GM18508 (cell line): ENCODE data around the gene VILL.

Experiments
- ATAC-seq: cut with Tn5 transposase; IDR thresholded peaks from one replicate; pipeline ENCODE4 v1.9.1; 2021; ENCODE audit warnings: moderate number of reproducible peaks; ENCODE audit not compliant: insufficient read depth, unreplicated experiment

The VILL gene

GRCh38 chr3:38009807-38010591, 19.4 kb downstream of the VILL start:
- no peak for ATAC-seq

GRCh38 chr3:38011111-38011510, 20.5 kb downstream of the VILL start:
- no peak for ATAC-seq

GRCh38 chr3:38015485-38015884, 24.9 kb downstream of the VILL start:
- ATAC-seq, result no peak

- no peak for ATAC-seq
These were observed 25.4 kb downstream of the VILL start for GRCh38 chr3:38015984-38016383.

GRCh38 chr3:38016410-38016809, 25.8 kb downstream of the VILL start:
- no peak for ATAC-seq

- ATAC-seq, result no peak
These were observed 26.4 kb downstream of the VILL start for GRCh38 chr3:38016847-38017444.

GRCh38 chr3:38017445-38018295, 27.1 kb downstream of the VILL start:
- no peak for ATAC-seq

- ATAC-seq, result no peak
These were observed 28.0 kb downstream of the VILL start for GRCh38 chr3:38018296-38019266.

- ATAC-seq, result no peak
These were observed 29.2 kb downstream of the VILL start for GRCh38 chr3:38019658-38020341.

- no peak for ATAC-seq
These were observed 29.7 kb downstream of the VILL start for GRCh38 chr3:38020342-38020726.

- ATAC-seq, result no peak
These were observed 30.6 kb downstream of the VILL start for GRCh38 chr3:38021196-38021595.

GRCh38 chr3:38022301-38022700, 31.7 kb downstream of the VILL start:
- no peak for ATAC-seq

GRCh38 chr3:38022896-38023709, 32.5 kb downstream of the VILL start:
- no peak for ATAC-seq

GRCh38 chr3:38026856-38027255, 36.3 kb downstream of the VILL start:
- no peak for ATAC-seq

- no peak for ATAC-seq
These were observed 37.2 kb downstream of the VILL start for GRCh38 chr3:38027466-38028465.

- ATAC-seq, result no peak
These were observed 38.2 kb downstream of the VILL start for GRCh38 chr3:38028621-38029361.
